GDM1 (cell line): ENCODE results near the gene PRXL2B.
"Not testable (repeated sequence)": the region's sequence is repeated elsewhere in the genome, so short reads cannot be mapped to it uniquely, and the experiment has no call there.

Source experiments
- DNase-seq: peaks from one replicate; lab custom pipeline; 2025; lab: John Stamatoyannopoulos, UW

PRXL2B gene

DNA sequence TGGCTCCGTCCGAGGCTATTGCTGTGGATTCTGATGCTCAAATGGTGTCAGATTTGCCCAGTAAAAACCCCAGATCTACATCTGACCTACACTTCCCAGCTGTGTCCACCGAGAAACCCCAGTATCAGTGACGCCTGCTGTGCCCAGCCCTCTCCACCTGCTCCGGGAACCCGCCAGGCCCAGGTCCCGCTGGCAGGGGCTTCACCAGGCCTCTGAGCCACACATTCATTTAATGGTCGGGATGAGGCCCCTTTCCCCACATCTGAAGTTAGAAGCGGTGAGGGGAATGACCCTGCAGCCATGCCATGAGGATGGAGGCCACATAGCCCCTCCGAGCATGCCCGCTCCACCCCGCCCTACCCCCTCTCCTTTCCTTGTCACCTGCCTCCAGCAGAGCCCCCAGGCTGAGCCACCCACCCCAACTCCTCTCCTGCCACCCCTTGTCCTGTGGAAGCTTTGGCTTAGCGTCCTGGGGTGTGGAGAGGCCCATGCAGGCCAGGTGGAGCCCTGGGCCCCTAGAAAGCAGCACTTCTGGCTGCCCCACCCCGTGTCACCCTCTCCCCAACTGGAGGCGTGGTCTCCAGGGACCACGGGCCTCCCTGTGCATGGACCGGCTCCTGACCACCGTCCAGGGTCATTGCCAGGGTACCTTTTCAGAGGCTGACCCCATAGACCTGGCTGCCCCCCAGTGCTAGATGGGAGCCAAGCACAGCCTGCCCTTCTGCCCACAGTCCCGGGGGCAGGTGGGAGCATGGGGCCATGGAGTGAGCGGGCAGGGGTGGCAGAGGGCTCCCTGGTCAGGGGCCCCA, 22.4 kb upstream of the PRXL2B start:
- no peak for DNase-seq

- DNase-seq = no peak
Observed at GRCh38 chr1:2564815-2565374, 21.7 kb upstream of the PRXL2B start.

GRCh38 chr1:2566101-2567045, 20.2 kb upstream of the PRXL2B start:
- DNase-seq = no peak

DNA sequence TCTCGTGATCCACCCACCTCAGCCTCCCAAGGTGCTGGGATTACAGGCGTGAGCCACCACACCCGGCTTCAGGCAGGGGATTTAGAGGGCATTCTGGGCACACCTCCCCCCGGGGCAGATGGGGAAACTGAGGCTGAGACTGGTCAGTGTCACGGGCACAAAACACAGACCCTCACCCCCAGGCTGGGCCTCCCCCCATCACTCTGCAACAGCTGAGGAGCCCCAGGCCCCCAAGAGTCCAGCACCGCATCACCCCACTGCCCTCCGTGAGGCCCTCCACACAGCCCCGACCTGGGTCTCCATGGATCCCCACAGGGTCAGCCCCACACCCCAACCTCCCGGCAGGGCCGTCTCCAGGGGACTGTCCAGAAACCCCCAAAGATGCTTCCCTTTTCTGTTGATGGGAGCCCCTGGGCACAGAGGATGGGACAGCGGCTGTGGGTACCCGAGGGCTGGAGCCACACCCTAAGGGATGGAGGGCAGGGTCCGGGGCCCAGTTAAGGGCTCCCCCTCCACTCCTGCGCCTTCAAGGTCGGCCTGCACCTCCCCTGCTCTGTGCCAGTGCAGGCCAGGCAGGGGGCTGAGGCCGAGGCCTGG, 19.4 kb upstream of the PRXL2B start:
- DNase-seq = no peak

DNA sequence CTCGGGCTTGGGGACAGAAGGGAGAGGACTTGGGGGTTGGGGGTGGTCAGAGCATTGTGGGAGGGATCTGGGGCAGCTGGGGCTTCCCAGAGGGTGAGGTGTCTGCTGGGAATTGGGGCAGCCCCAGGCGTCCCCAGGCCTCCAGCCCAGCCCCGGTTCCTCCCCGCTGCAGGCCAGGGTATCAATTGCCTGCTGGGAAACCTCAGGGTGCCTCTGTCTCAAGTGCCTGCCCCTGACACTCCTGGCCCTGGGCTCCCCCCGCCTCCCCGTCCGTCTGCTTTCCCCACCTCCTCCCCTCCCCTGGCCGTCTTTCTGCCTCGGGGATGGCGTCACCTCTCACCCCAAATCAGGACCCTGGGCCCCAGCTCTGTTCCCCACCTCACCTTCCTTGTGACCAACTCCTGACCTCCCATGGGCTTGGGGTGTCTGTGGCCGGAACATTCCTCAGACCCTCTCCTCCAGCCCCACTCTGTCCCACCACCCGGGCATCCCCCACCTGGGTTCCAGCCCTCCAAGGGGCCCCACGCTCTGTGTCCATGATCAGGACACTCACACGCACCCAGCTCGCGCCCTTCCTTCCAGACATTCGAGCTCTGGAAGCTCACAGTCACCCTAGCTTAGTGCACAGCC, 18.3 kb upstream of the PRXL2B start:
- not testable (repeated sequence) for DNase-seq

- no peak for DNase-seq
Observed at GRCh38 chr1:2569060-2569459, 17.5 kb upstream of the PRXL2B start.

GRCh38 chr1:2569703-2570102, 16.9 kb upstream of the PRXL2B start:
- not testable (repeated sequence) for DNase-seq

GRCh38 chr1:2570332-2570731, 16.2 kb upstream of the PRXL2B start:
- DNase-seq = no peak

DNA sequence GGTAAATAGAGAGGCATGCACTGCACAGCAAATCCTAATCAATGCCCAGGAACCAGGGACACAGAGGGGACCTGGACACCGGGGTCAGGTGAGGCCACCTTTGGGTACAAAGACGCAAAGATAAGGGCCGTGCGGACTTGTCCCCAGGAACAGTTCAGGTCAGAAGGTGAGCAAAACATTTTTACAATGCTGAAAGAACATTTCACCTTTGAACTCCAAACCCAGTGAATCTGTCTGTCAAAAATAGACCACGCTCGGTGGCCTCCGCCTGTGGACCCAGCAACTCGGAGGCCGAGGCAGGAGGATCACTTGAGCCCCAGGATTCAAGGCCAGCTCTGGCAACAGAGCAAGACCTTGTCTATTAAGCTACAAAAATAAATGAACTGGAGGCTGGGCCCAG, 15.2 kb upstream of the PRXL2B start:
- no peak for DNase-seq

GRCh38 chr1:2573250-2573920, 13.2 kb upstream of the PRXL2B start:
- no peak for DNase-seq

GRCh38 chr1:2574350-2574749, 12.2 kb upstream of the PRXL2B start:
- DNase-seq = no peak

DNA sequence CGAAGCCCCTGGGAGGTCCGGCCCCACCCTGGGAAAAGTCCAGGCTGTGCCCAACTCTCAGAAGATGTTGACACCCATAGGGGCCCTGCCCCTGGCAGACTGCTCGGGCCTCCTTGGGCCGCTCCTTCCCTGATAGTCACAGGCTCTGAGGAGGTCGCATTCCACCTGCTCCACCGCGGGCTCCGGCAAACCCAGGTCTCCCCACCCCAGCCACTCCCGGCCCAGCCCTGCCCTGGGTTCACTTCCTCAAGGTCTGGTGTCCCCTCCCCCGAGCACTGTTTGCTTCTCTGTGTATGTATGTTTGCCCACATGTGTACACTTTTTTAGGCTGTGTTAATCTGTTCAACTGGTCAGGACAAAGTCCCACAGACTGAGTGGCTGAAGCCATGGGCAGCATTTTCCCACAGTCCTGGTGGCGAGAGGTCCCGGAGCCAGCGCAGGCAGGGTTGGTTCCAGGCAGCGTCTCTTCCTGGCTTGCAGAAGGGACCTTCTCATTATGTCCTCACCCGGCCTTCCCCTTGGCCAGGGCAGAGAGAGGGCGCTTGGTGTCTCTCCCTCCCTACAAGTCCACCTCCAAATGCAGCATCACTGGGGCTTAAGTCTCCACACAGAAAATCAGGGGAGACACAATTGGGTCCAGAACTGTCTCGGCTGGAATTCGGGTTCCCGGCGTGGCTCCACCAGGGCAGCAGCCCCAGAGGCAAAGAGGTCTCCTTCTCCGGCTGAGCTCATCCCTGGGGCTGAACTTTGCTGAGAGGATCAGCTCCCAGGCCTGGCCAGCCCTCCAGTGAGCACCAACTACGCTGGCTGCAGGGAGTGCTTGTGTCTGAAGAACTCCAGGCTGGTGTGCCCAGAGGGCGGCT, 10.5 kb upstream of the PRXL2B start:
- DNase-seq = no peak

GRCh38 chr1:2577565-2578075, 9.0 kb upstream of the PRXL2B start:
- DNase-seq = not testable (repeated sequence)

DNA sequence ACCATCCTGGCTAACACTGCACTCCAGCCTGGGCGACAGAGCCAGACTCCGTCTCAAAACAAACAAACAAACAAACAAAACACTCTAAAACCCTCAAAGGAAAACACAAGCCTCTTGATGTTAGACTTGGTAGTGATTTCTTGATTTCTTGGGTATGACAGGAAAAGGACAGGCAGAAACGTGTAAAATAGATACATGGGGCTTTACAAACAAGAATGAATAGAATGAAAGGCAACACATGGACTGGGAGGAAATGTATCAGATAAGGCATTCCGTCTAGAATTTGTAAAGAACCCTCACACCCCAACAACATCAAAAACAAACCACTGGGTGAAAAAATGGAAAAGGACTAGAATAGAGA, 7.8 kb upstream of the PRXL2B start:
- no peak for DNase-seq

- DNase-seq = no peak
Observed at GRCh38 chr1:2580691-2581090, 5.9 kb upstream of the PRXL2B start.

DNA sequence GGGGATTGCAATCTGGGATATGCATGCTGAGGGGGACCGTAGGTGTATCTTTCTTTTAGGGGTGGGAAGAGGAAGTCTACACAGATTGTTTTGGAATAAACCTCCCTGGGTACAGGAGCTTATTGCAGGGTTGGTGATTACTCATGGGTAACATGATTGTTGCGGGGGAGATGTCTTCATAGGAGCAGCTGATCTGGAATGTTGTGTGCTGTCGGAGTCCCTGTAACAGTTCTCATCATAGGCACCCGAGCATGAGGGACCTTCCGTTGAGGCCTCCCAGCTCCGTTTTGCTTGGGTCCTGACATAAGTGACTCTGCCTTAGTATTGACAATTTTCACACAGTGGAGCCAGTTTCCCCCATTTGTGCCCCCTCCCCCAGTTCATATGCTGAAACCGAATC, 4.2 kb upstream of the PRXL2B start:
- no peak for DNase-seq

DNA sequence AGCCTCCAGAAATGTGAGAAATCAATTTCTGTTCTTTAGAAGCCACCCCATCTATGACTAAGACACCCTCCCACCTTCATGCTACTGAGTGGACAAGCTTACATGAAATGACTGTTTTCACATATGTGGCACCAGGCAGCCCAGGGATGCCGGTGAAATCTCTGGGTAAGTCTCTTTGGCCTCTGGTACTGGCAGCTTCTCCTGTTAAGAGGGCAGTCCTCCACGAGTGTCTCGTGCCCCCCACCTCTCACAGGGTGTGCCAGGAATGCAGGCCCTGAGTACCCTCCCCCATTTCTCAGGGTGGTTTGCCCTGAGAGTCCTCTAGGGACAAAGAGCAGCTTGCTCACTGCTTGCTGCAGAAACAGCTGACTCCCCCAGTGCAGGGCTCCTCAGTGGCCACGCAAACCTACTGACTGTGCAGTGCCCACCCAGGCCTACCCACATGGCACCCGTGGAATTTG, 3.2 kb upstream of the PRXL2B start:
- no peak for DNase-seq

GRCh38 chr1:2583871-2584351, 2.7 kb upstream of the PRXL2B start:
- no peak for DNase-seq

GRCh38 chr1:2584686-2585317, 1.8 kb upstream of the PRXL2B start:
- no peak for DNase-seq
